GM19328 (cell line): ENCODE results near the gene PRDM7.

Source experiments
- ATAC-seq: cut with Tn5 transposase; IDR thresholded peaks from one replicate; pipeline ENCODE4 v1.9.1; 2021; ENCODE audit warnings: mild to moderate bottlenecking, moderate library complexity; ENCODE audit not compliant: unreplicated experiment

PRDM7 gene

DNA sequence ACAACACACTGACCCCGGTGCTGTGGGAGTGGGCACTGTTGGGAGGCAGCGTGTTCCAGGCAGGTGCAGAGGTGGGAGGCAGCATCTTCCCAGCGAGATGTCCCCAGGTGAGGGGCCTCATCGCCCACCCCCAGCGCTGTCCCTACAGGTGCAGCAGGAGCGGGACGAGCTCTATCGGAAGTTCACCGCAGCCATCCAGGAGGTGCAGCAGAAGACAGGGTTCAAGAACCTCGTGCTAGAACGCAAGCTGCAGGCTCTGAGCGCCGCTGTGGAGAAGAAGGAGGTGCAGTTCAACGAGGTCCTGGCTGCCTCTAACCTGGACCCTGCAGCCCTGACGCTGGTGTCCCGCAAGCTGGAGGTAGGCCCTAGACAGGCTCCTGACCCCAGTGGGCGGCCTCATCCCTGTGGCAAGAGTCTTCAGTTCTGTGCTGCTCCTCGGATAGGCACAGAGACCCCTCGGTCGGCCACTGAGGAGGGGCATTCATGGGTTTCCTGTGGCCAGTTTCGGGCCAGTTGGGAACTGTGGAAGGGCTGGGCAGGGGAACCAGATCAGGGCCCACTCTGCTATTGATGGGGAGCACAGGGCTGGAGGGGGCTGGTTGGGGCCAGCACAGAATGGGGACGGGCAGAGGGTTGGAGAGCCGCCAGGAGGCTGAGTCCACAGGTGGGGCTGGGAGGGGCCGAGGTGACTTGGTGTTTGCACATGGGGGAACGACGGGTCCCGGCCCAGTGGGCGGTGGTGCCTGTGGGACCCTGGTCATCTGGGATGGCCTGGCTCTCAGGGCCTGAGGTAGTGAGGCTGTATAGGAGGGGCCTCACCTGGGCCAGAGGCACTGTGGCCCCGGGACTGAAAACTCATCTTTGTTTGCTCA lies 36.7 kb downstream of the PRDM7 start:
- no peak for ATAC-seq

- ATAC-seq: no peak
Measured at GRCh38 chr16:90037276-90037675, 39.9 kb downstream of the PRDM7 start.

GRCh38 chr16:90035902-90036301 lies 41.2 kb downstream of the PRDM7 start:
- no peak for ATAC-seq

DNA sequence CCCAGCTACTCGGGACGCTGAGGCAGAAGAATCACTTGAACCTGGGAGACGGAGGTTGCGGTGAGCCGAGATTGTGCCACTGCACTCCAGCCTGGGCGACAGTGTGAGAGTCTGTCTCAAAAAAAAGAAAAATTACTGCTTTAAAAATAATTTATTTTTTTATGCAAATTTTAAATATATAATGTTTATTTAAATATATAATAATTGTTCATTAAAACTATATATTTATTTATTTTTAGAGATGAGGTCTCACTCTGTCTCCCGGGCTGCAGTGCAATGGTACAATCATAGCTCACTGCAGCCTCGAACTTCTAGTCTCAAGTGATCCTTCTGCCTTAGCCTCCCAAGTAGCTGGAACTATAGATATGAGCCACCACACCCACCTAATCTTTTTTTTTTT lies 42.6 kb downstream of the PRDM7 start:
- no peak for ATAC-seq

GRCh38 chr16:90033387-90033786 lies 43.7 kb downstream of the PRDM7 start:
- ATAC-seq: no peak

DNA sequence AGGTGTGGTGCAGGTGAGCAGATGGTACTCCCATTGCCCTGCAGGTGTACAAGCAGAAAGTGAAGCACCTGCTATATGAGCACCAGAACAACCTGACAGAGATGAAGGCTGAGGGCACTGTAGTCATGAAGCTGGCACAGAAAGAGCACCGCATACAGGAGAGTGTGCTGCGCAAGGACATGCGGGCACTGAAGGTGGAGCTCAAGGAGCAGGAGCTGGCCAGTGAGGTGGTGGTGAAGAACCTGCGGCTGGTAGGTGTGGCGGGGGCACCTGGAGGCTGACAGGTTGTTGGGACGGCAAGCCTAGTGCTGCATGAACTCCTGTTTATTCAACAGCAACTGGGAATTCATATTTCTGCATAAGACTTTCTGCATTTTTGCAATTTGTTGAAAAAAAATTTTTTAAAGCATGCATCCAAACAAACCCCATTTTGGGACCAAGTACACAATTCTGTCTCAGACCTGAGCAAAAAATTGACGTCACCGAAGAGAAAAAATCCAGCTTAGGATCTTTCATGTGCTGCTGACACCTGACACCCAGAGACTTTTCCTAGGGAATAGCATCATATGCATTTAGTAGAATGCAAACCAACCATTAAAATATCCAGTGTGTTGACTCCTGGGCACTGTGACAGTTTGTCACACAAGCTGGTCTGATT lies 44.3 kb downstream of the PRDM7 start:
- ATAC-seq: no peak

- no peak for ATAC-seq
Measured at GRCh38 chr16:90031931-90032673, 45.0 kb downstream of the PRDM7 start.

DNA sequence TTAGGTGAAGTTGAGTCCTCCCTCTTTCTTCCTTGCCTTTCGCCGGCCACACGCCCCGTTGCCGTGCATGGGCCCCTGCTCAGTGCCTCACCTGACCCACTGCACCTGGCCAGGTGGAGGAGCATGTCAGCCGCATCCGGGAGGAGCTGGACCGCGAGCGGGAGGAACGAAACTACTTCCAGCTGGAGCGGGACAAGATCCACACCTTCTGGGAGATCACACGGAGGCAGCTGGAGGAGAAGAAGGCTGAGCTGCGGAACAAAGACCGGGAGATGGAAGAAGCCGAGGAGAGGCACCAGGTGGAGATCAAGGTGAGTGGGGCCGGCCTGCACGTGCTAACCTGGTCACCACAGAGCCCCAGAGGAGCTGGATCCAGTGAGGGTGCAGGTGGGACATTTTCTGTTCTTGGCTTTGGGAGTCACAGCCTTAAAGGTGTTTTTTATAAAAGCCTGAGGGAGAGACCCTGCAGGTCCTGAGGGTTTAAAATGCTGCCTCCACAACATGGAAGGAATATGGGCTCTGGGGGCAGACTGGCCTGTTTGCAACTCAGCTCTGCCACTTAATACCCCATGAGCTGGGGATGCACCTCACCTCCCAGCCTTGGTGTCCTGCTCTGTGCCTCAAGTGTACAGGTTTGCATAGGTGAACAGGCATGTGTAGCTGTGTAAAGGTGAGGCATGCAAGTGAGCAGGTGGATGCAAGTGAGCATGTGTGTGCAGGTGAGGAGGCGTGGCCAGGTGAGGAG lies 45.8 kb downstream of the PRDM7 start:
- no peak for ATAC-seq

DNA sequence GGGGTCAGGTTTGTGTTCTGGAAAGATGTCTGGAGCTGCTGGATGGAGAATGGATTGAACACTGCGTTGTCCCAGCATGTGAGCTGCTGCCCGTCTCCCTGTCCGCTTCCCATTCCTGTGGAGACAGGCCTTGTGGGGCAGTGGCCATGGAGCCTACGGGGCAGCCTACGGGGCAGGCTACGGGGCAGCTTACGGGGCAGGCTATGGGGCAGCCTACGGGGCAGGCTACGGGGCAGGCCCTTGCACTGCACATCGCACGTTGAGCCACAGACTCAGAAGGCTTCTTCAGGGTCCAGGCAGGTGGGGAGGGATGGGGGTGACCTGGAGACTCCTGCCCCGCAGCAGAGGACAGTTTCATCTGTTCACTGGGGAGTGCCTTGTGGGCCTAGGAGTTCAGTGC lies 48.1 kb downstream of the PRDM7 start:
- ATAC-seq: no peak

DNA sequence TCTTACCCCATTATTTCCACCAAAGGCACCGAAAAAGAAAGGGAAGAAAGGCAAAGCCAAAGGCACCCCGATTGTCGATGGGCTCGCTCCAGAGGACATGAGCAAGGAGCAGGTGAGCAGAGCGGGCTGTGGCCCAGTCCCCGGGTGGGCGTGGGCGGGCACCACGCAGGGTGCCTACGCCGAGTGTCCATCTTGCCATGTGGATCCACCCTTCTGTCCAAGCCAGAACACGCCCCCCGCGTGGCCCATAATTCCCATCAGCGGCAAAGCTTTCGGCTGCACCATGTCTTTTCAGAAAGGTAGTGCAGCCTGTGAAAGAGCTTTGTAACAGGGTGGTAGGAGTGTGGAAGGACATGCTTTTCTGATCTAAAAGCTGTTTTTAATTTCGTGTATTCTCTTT lies 49.5 kb downstream of the PRDM7 start:
- ATAC-seq: no peak

DNA sequence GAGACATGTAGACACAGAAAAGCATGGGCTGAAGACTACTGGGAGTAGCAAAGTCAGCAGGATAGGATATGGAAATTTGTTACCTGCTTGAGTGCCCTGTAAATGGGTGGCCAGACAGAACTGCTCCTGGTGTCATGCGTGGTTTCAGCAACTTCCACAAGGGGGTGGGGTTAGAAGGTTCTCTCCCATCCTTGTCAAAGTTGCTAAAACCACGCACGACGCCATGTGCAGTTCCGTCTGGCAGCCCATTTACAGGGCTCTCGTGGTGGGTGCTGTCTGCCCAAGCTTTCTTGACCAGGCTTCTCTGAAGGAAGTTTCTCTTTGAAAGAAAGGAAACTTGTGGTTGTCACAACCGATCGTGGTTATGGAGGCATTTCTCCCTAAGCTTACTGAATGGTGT lies 51.0 kb downstream of the PRDM7 start:
- ATAC-seq: no peak

GRCh38 chr16:90023078-90023447 lies 54.1 kb downstream of the PRDM7 start:
- no peak for ATAC-seq

DNA sequence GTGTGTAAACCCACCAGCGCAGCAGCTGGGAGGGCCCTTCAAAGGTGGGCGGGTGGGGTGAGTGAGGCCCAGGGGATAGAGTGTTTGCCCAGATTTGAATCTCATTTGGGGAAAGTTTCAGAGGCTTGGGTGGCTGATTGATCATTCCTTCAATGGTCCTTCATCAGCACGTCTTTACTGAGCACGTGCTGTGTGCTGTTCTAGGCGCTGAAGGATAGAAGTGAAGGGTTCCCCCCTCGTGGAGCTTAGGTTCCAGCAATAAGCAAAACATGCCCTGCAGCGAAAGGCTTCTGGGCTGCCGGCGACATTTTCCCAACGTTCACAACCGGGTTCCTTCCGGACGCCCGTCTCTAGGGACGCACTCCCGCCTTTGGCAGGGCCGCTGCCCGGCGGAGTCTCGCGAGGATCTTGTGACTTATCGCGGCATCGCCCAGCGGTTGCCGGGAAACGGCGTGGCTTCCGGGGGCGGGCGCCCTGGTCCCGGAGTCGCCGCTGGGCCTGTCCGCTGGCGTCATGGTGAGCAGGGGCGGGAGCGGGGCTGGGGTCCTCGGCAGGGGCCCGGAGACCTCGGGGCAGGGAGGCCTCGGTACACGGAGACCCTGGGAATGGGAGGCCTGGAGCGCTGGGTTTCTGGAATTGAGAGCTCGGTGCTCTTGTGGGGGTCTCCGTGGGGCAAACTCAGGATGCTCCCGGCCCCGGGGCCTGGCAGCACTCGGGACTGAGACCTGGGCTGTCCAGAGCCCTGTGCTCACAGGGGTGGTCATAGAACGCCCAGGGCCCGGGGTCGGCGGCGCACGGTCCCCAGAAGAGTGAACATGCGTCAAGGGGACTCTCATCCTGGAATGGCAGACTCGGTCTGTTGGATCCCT lies 54.7 kb downstream of the PRDM7 start:
- ATAC-seq: no peak

GRCh38 chr16:90020838-90021382 lies 56.2 kb downstream of the PRDM7 start:
- ATAC-seq: no peak

DNA sequence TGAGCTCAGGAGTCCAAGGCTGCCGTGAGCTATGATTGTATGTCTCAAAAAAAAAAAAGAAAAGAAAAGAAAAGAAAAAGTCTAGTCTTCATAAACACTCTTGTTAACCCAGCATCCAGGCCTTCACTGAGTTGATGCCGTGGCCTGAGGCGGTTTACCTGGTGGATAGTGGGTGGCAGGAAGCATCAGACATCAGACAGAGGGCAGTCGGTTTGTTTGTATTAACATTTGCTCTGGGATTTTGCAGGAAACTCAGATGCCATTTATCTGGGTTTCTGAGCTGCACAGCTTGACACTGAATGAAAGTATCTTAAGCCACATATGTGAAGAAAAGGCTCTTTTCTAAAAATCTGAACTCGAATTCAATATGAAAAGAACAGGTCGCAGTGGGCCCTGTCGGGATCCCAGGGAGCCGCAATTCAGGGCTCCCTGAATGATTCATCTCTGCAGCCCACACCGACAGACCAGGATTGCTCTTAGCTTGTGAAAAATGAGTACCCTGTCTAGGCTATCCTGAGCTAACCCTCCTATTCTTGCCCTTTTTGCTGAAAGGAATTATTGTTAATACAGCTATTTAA lies 56.8 kb downstream of the PRDM7 start:
- ATAC-seq: no peak

- ATAC-seq: no peak
Measured at GRCh38 chr16:90019543-90020259, 57.4 kb downstream of the PRDM7 start.

DNA sequence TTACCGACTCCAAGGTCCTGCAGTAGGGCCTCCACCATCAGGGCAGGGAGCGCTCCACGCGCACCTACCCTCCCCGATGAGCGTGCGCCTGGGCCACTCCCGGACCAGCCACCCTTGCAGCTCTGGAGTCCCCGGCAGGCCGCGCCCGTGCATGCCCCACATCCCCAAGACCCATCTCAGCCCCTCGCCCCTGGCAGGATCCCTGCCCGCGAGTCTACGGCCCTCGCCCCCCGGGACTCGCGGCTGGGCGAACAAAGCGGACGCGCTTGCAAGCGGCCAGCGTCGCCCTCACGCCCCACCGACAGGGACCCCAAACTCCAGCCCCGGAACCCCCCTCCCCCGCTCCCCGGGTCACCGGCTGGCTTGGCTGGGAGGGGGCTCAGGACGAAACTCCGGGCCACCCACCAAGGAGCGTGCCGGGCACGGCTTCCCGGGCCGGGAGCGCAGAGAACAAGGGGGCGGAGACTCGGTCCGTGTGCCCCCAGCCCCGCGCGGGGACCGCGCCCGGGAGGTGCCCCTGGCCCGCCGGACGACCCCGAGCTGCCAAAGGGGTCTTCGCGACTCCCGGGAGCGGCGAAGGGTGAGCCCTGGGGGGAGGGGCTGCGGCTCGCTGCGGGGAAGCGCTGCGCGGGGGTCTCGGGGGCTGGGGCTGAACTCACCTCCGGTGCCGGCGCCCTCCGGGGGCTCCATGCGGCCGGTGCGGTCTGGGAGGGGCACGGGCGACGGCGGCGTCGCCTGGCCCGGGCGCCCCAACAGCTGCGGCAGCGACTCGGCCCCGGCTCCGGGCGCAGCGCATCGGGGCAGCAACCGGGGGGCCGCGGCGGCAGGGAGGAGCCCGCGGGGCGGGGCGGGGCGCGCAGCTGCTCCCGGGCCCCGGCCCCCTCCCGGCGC lies 58.2 kb downstream of the PRDM7 start, which contains the start of gene DBNDD1:
TSS of gene DBNDD1 (minus strand) at position 805 of the 891 bp plus-strand sequence. CDS start at position 690, 115 bp downstream.
- no peak for ATAC-seq

DNA sequence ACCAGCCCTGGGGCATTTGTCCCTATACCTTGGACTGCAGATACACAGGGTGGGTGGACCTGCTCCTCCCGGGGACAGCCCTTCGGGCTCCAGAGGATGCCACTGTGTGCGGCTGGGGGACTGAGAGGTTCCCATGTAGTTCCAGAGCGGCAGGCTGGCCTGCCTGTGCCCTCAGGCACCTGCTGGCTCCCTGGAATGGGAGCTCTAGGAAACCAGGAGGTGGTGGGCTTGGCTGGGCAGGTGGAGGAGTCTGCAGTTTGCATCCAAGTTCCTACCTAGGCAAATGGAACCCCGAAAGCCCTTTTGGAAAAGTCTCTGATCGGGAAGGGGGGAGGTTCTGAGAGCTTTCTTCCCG lies 58.9 kb downstream of the PRDM7 start:
- ATAC-seq: no peak
